Lower leg skin (tissue), 4 donors: ENCODE measurements around the gene SCFD2. TPM values are rescaled to one million over a fixed set of nuclear protein-coding genes. Genes with fewer than 3 reads are reported as not detected.

ENCODE experiments used
- DNase-seq, 2 donors: peaks; one replicate each; pipeline ENCODE4 v3.0.0-alpha.2; 2019; ENCODE audit warnings: low spot score in 2 of 2
- H3K4me3 ChIP-seq: fragments of 200-600 bp; sonication (generic); 2 replicates; pipeline ENCODE4 v1.5.1; 2017; ENCODE audit warnings: mild to moderate bottlenecking, low read depth; ENCODE audit not compliant: poor library complexity, severe bottlenecking
- CTCF ChIP-seq, 3 donors: fragments of 450-650 bp; IDR thresholded peaks; one replicate each; pipeline ENCODE4 v1.5.1; 2016; ENCODE audit warnings: antibody characterized with exemption in 3 of 3, mild to moderate bottlenecking in 3 of 3, moderate library complexity in 2 of 3
- POLR2A ChIP-seq, 2 donors: fragments of 450-650 bp; IDR thresholded peaks; one replicate each; pipeline ENCODE4 v1.6.1; 2016 to 2017; ENCODE audit warnings: antibody characterized with exemption in 2 of 2, mild to moderate bottlenecking in 1 of 2, moderate library complexity in 1 of 2
- WGBS, 2 donors: methylation state at CpG; one replicate each; pipeline ENCODE4 v1.1.5; 2018; 5-methylcytosine and 5-hydroxymethylcytosine counted together
- intact Hi-C: fragments of 100-400 bp; cut with DNase I; formaldehyde crosslinking; loops from one replicate; pipeline ENCODE4 v1.15.0; 2023; ENCODE audit warnings: low total_unique reads
- total RNA-seq, 4 donors: library from RNA; depleted of rRNA; stranded (reverse); fragments of >200 nt; gene quantifications; one replicate each; pipeline ENCODE4 v1.1.0, GENCODE V29; 2016

The SCFD2 gene
- total RNA-seq, 4 donors from 2014 or later, result 13.6 to 23.3 (median 19.0) TPM

- TF ChIP-seq POLR2A (IDR thresholded peaks at IDR 0.05), result no peak
- no peak for TF ChIP-seq CTCF (IDR thresholded peaks at IDR 0.05)
- no peak overlapping the region for H3K4me3 ChIP-seq
- intact Hi-C loops, result no loop called here
- WGBS, 2 donors, result 82 to 87% methylated on average over 4 of the region's 4 CpGs
- no peak for DNase-seq
Measured at GRCh38 chr4:52883707-52884669, 481.9 kb downstream of the SCFD2 start.

GRCh38 chr4:52883183-52883621 lies 482.7 kb downstream of the SCFD2 start:
- 85 to 91% methylated on average over 4 of the region's 4 CpGs for WGBS, 2 donors
- H3K4me3 ChIP-seq, result no peak overlapping the region
- intact Hi-C loops, result no loop called here
- no peak for DNase-seq
- TF ChIP-seq CTCF (IDR thresholded peaks at IDR 0.05) (no peak), POLR2A (IDR thresholded peaks at IDR 0.05) (no peak)

GRCh38 chr4:52880994-52881393 lies 484.9 kb downstream of the SCFD2 start:
- TF ChIP-seq POLR2A (IDR thresholded peaks at IDR 0.05) (no peak), CTCF (IDR thresholded peaks at IDR 0.05) (no peak)
- no peak for DNase-seq
- intact Hi-C loops, result no loop called here
- no peak overlapping the region for H3K4me3 ChIP-seq
- WGBS, 2 donors, result 94 to 96% methylated on average over 1 of the region's 1 CpG

- intact Hi-C loops, result no loop called here
- H3K4me3 ChIP-seq, result no peak overlapping the region
- TF ChIP-seq POLR2A (IDR thresholded peaks at IDR 0.05), result no peak
- TF ChIP-seq CTCF (IDR thresholded peaks at IDR 0.05), result no peak
- no peak for DNase-seq
- WGBS, 2 donors, result 81 to 83% methylated on average over 3 of the region's 3 CpGs
Measured at GRCh38 chr4:52879471-52879870, 486.4 kb downstream of the SCFD2 start.

GRCh38 chr4:52877694-52878093 lies 488.2 kb downstream of the SCFD2 start:
- TF ChIP-seq POLR2A (IDR thresholded peaks at IDR 0.05), result no peak
- no peak for TF ChIP-seq CTCF (IDR thresholded peaks at IDR 0.05)
- DNase-seq, result no peak
- 93 to 95% methylated on average over 6 of the region's 6 CpGs for WGBS, 2 donors
- intact Hi-C loops, result no loop called here
- no peak overlapping the region for H3K4me3 ChIP-seq
